ENCODE results near the gene USP47. TPM values are rescaled to one million over a fixed set of nuclear protein-coding genes. Genes with fewer than 3 reads are reported as not detected.

USP47 gene
- total RNA-seq, 1 donor from 2014 or later, result 107 TPM

GRCh38 chr11:11980841-11981308, 139.1 kb downstream of the USP47 start:
- peak; percentile 45 for DNase-seq (ENCODE audit: low read depth)

DNA sequence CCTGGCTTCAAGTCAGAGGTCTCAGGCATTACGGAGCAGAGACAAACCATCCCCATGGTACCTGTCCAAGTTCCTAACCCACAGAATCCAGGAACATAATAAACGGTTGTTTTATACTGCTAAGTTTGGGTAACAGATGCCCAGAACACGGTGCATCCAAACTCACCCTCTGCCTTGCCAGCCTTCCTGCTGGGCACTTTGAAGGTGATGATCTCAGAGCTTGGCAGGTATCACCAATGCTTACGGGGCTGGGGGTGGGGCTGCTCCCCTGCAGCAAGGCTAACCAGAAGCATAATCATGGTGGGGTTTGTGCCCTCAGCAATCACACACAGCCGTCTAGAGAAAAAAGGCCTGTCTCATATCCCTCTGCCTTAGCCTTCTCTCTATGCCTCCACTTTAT, 139.6 kb downstream of the USP47 start:
- DNase-seq (ENCODE audit: low read depth), result no peak

DNA sequence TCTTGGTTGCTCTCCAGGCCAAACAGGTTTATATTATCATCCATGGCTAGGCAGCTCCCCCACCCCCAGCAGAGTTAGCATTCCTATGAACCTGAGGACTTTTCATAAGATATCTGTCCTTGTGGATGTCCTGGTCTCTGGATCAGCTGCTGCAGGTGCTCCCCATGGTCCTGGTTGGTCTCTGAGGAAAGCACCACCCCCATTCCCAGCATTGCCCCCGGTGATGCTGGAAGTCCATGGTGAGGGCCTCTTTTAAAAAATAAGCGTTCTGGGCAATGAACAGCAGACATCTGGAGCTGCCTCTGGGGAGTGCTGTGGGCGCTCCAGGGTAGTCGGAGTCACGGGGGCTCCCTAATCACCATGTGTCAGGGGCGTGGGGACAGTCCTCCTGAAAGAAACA, 140.1 kb downstream of the USP47 start:
- DNase-seq (ENCODE audit: low read depth), result no peak

DNA sequence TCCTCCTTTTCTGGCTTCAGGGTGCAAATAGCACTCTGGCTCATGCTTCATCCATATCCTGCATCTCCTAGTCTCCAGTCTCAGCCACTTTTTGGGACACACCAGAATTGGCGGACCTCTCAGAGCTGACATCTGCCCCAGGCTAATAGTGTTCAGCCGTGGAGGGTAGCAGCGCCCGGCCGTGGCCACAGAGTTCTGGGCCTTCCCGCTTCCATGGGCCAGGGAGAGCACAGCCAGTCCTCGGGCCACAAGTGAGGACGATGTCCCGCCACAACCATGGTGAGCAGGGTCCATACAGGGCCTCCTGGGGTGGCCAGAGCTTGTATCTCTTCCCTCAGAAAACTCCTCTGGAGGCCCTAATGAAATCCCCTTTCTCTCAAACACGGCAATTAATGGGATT, 140.7 kb downstream of the USP47 start:
- no peak for DNase-seq (ENCODE audit: low read depth)

DNA sequence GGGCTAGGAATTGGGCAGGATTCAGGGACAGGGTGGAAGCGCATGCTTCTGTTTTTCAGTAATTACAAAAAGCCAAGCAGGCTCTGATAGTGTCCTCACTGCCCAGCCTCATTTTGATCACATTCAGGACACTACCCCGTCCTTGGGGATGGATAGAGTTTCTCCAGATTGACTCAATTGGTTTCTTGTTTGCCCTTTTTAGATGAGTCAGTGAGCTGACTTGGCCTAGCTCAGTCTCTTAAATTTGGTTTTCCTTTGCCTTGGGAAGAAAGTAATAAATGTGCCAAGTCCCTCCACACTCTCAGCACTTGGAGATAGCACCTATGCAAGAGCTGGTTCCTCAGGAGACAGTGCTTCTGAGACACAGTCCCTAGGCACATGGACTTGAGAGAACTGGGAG, 141.2 kb downstream of the USP47 start:
- DNase-seq (ENCODE audit: low read depth), result no peak

- DNase-seq (ENCODE audit: low read depth), result no peak
Measured at GRCh38 chr11:11983427-11983826, 141.7 kb downstream of the USP47 start.

DNA sequence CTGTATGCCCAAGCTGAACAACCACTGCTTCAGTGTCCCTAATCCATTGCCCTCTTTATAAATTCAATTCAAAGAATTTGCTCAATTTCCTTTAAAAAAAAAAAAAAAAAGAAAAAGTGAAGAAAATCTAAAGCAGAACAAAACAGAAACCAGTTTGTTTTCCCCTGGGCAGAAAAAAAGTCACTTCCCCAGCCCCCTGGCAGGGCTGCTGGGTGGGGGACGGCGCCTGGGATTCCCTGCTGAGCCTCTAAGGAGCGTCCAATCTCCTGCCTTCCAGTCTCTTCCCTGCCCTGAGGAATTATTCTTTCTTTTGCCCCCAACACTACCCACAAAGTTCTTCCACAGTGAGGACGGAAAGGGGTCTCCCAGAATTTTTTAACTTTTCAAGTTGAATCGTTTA, 142.8 kb downstream of the USP47 start:
- DNase-seq (ENCODE audit: low read depth), result no peak

GRCh38 chr11:11985016-11985715, 143.4 kb downstream of the USP47 start:
- peak; percentile 63 for DNase-seq (ENCODE audit: low read depth)

- no peak for DNase-seq (ENCODE audit: low read depth)
Measured at GRCh38 chr11:11985954-11986949, 144.5 kb downstream of the USP47 start.

DNA sequence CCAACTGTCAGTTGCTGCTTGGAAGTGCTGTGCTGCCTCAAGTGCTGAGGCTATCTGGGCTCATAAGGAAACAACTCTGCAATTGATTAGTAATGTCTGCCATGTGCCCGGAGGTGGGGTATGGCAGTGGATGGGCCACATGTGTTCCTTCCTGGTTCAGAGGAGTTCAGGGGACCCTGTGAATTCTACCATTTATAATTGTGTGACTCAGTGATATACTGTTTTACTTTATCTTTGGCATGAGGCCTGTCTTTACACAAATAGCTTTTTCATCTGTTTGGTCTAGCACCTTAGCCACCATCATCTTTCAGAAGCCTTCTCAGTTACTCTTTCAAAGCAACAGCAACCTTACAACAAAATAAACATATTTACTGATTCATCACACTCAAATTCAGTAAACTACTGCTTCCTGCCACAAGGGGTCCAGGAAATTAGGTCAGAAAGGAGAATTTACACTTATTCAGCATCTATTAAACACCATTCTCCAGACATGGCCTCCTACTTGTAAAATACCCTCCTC, 145.8 kb downstream of the USP47 start:
- peak; percentile 72 for DNase-seq (ENCODE audit: low read depth)

- DNase-seq (ENCODE audit: low read depth), result peak; percentile 80
Measured at GRCh38 chr11:11988099-11988651, 146.4 kb downstream of the USP47 start.

DNA sequence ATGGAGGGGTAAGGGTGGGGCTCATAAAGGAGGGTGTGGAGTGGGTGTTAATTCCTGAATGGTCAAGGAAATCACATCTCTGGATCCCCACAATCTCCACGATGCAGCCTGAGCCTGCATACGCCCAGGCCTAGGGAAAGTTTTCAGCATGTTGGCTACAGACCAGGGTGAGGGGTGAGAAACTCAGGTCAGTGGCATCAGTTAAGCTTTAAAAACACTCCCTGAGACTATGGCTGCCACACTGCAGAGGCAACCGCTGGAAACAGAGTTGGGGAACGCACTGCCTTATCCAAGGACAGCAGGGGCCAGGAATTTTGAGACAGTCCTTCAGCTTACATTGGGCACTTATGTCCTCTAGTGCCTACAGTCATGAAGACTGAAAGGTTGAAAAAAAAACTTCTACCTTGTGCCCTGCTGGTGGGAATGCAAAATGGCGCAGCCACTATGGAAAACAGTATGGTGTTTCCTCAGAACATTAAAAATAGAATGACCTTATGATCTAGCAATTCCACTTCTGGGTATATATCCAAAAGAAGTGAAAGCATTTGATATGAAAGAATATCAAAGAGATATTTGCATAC, 147.0 kb downstream of the USP47 start:
- no peak for DNase-seq (ENCODE audit: low read depth)

DNA sequence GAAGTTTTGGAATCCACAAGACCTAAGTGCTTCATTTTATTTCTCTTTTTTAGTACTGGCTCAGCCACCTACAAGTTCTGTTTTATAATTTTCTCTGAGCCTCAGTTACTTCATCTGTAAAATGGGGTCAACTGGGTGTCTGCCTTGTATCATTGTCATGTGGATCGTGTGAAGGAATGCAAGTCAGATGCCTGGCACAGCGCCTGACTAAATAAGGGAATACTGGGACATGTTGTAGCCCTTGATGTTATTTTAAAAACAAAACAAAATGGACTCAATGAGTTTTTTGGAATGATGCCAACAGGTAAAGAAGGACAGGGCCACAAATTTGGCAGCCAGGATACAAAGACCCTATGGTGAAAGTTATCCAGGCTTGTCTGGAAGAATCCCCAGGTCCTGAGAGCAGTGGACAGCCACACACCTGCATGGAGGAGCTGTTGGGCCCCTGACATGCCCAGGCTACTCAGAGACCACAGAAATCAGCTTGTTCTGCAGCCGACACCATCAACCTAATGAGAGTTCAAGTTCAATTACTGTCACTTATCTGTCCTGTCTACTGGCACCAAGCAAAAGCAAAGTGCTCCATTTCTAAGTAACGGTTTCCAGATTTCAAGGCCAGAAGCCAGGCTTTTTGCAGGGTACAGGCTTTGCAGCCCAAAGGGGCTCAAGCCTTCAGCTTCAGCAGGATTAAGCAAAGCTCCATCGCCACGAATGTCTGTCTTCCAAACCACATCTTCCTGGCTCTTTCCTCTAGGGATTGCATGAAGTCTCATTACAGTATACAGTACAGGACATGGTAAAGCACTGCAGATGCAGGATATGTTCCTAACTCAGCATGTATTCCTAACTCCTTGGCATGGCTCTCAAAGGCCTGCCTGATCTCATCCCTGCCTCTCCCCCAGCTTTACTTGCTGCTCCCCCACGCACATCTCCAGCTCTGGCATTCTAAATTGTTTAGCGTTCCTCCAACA, 148.3 kb downstream of the USP47 start:
- DNase-seq (ENCODE audit: low read depth), result no peak

GRCh38 chr11:11992257-11993212, 150.8 kb downstream of the USP47 start:
- peak; percentile 78 for DNase-seq (ENCODE audit: low read depth)

DNA sequence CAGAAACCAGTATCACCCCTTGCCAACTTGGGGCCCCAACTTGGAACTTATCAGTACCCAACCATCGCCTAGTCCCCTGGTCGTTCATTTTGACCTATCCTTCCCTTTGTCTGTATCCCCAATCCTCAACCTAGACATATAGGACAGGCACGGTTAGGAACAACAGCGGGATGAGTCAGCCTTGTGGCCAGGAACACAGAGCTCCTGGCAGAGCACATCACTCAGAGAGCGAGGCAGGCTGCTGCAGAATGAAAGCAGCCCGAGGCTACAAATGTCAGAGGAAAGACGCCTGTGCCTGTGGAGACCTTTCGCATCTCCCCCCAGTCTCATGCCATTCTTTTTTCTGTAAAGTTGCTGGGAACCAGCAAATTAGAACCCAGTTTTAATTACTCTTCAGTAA, 152.1 kb downstream of the USP47 start:
- DNase-seq (ENCODE audit: low read depth), result peak; percentile 83

DNA sequence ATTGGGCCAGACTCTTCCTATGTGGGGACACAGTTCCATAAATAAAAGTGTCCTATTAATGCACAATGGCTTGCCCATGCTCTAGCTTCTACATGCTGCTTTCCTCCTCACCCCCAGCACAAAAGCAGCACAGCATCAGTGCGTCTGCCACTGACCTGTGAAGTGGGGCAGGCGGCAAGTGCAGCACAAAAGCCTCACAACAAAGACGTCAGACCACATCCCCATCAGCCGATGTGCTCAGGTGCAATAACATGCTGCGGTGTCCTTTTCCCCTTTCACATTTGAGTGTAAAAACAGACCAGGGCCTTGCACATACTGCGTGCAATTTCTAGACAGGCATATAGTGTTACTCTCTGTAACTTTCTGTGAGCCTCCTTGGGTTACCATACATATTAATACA, 153.8 kb downstream of the USP47 start:
- DNase-seq (ENCODE audit: low read depth), result no peak

DNA sequence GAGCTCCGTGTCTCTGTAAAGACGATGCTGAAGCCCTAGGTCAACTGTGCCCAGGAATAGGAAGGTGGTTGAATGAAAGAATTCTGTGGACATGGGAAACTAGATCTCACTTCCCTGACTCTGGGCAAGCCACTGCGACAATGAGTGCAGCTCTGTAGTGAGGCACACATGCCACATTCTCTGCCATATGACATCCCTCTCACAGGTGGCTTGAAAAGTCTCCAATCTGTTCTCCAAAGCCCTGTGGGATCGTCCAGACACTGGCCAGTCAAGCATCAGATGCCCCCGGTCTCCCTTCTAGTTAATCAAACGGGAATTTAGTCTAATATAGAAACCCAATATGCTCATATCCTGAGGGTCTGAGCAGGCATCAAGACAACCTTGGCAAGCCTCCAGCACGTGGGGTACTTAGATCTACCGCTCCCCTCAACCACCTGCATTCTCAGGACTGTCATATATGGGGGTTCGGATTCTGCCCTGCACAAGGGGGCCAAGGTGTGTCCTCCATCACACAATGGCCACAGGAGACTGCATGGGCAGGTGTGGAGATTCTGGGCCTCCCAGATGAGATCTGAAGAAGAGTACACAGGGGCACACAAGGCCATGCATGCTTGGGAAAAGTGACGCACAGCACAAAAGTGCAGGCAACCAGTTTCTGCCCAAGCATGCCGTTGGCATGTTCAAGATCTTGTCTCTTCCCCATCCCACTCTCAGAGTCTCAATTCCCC, 154.7 kb downstream of the USP47 start:
- no peak for DNase-seq (ENCODE audit: low read depth)

- DNase-seq (ENCODE audit: low read depth), result no peak
Measured at GRCh38 chr11:11997049-11997322, 155.2 kb downstream of the USP47 start.
